ENCODE results near the gene MED12.

MED12 gene

GRCh38 chrX:71181910-71182799 is 63.8 kb downstream of the MED12 start:
- Histone ChIP-seq H3K4me3 (ENCODE audit: low read length) (peak overlapping the region; percentile 86), H3K9me3 (ENCODE audit: insufficient read depth, low read depth, low read length) (no peaks in the 10 kb centered on the region), H3K9ac (ENCODE audit: low read depth, low read length) (peak overlapping the region; percentile 98), H3K4me1 (ENCODE audit: insufficient read depth, low read length) (peaks cover 14% of the 10 kb centered on the region), H3K27ac (ENCODE audit: low read length) (peak overlapping the region; percentile 99), H3K27me3 (ENCODE audit: insufficient read depth, low read length) (no peaks in the 10 kb centered on the region), H3K36me3 (ENCODE audit: insufficient read depth, low read depth, low read length) (no peaks in the 10 kb centered on the region)

GRCh38 chrX:71182871-71183270 is 64.5 kb downstream of the MED12 start:
- H3K4me3 ChIP-seq (ENCODE audit: low read length): peak overlapping the region; percentile 52; the same call in 1 of the 2 replicates
- H3K36me3 ChIP-seq (ENCODE audit: insufficient read depth, low read depth, low read length): no peaks in the 10 kb centered on the region
- no peaks in the 10 kb centered on the region for H3K27me3 ChIP-seq (ENCODE audit: insufficient read depth, low read length)
- H3K9me3 ChIP-seq (ENCODE audit: insufficient read depth, low read depth, low read length): no peaks in the 10 kb centered on the region
- H3K9ac ChIP-seq (ENCODE audit: low read depth, low read length): peak overlapping the region; percentile 86; the same call in 1 of the 2 replicates
- peaks cover 14% of the 10 kb centered on the region for H3K4me1 ChIP-seq (ENCODE audit: insufficient read depth, low read length)
- peak overlapping the region; percentile 95 for H3K27ac ChIP-seq (ENCODE audit: low read length)

DNA sequence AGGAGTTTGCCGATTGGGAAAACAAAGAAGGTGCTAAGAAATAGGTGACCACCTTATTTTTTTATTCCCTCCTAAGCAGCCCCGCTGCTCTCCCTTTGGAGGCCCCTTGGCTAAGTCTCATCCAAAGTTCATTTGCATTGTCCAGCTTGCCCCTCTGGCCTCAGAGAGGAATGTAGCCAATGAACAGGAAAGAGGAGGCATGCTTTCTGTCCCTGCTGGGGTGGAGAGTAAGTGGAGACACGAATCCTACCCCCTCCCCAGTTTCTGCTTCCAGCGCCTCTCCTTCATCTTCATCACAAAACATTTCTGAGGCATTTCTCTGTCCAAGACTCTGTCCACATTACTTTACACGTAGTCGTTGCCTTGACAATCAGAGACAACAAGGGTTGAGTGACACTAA is 64.9 kb downstream of the MED12 start:
- Histone ChIP-seq H3K4me1 (ENCODE audit: insufficient read depth, low read length) (peaks cover 14% of the 10 kb centered on the region), H3K27me3 (ENCODE audit: insufficient read depth, low read length) (no peaks in the 10 kb centered on the region), H3K27ac (ENCODE audit: low read length) (peak overlapping the region; percentile 95), H3K4me3 (ENCODE audit: low read length) (no peak overlapping the region), H3K9me3 (ENCODE audit: insufficient read depth, low read depth, low read length) (no peaks in the 10 kb centered on the region), H3K36me3 (ENCODE audit: insufficient read depth, low read depth, low read length) (no peaks in the 10 kb centered on the region), H3K9ac (ENCODE audit: low read depth, low read length) (peak overlapping the region; percentile 86)

GRCh38 chrX:71184092-71184491 is 65.7 kb downstream of the MED12 start:
- Histone ChIP-seq H3K4me3 (ENCODE audit: low read length) (no peak overlapping the region), H3K36me3 (ENCODE audit: insufficient read depth, low read depth, low read length) (no peaks in the 10 kb centered on the region), H3K4me1 (ENCODE audit: insufficient read depth, low read length) (peaks cover 14% of the 10 kb centered on the region), H3K27me3 (ENCODE audit: insufficient read depth, low read length) (no peaks in the 10 kb centered on the region), H3K9me3 (ENCODE audit: insufficient read depth, low read depth, low read length) (no peaks in the 10 kb centered on the region), H3K27ac (ENCODE audit: low read length) (no peak overlapping the region), H3K9ac (ENCODE audit: low read depth, low read length) (no peak overlapping the region)

DNA sequence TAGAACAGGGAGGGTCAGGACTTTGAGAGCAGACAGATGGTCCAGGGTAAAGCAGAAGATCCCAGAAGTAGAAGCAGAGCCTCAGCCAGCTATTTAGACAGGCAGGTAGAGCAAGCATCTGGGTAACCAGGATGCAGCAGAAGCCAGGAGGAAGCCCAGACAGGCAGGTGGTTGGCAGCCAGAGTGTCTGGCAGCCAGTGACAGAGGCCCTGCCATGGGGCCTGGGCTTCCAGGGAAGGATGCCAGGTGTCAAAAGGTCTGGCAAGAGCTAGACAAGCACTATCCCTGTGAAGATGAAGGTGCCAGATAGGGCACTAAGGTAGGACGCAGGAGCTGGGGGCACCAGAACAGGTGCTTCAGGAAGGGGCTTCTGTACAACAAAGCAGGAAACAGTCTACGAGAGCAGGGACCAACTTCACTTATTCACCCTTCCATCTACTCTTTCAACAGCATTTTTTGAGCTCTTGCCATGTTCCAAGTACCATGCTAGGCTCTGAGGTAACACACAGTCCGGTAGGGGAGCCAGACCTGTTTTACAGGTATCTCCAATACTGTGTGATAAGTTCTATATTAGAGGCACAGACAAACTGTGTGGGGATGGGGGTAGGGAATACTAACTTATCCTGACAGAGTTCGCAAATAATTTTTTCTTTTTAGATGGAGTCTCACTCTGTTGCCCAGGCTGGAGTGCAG is 66.6 kb downstream of the MED12 start:
- Histone ChIP-seq H3K4me1 (ENCODE audit: insufficient read depth, low read length) (peaks cover 14% of the 10 kb centered on the region), H3K27me3 (ENCODE audit: insufficient read depth, low read length) (no peaks in the 10 kb centered on the region), H3K4me3 (ENCODE audit: low read length) (no peak overlapping the region), H3K36me3 (ENCODE audit: insufficient read depth, low read depth, low read length) (no peaks in the 10 kb centered on the region), H3K9ac (ENCODE audit: low read depth, low read length) (no peak overlapping the region), H3K27ac (ENCODE audit: low read length) (no peak overlapping the region), H3K9me3 (ENCODE audit: insufficient read depth, low read depth, low read length) (no peaks in the 10 kb centered on the region)

GRCh38 chrX:71191248-71191647 is 72.9 kb downstream of the MED12 start:
- Histone ChIP-seq H3K27ac (ENCODE audit: low read length) (no peak overlapping the region), H3K27me3 (ENCODE audit: insufficient read depth, low read length) (no peaks in the 10 kb centered on the region), H3K9me3 (ENCODE audit: insufficient read depth, low read depth, low read length) (no peaks in the 10 kb centered on the region), H3K36me3 (ENCODE audit: insufficient read depth, low read depth, low read length) (no peaks in the 10 kb centered on the region), H3K9ac (ENCODE audit: low read depth, low read length) (no peak overlapping the region), H3K4me1 (ENCODE audit: insufficient read depth, low read length) (peaks cover 9% of the 10 kb centered on the region), H3K4me3 (ENCODE audit: low read length) (no peak overlapping the region)

All from iPS-20b (cell line).